Activated CD8-positive, alpha-beta T cell treated with anti-CD3 and anti-CD28 coated beads for 36 hours (primary cell): ENCODE results near the gene ACCS. TPM values are rescaled to one million over a fixed set of nuclear protein-coding genes. Genes with fewer than 3 reads are reported as not detected.
A peak's percentile ranks its signal among the peaks of the same experiment; 100 is the strongest.

ENCODE experiments used
- ATAC-seq: fragments of 200-7000 bp; cut with Tn5 transposase; one replicate; pipeline ENCODE4 v1.10.0; 2021; ENCODE audit warnings: mild to moderate bottlenecking, moderate library complexity
- CTCF ChIA-PET: fragments of 350-600 bp; sonication (Branson Sonifier 250); formaldehyde crosslinking; loops from one replicate; lab custom pipeline; 2021; ENCODE audit warnings: antibody characterized with exemption; lab: Charles Lee
- POLR2A ChIA-PET: fragments of 350-600 bp; sonication (Branson Sonifier 250); formaldehyde crosslinking; loops from one replicate; lab custom pipeline; 2021; ENCODE audit warnings: antibody characterized with exemption; lab: Charles Lee
- DNase-seq: peaks from one replicate; pipeline ENCODE4 v3.0.0-alpha.2; 2020
- H3K27ac Mint-ChIP-seq: one replicate; pipeline ENCODE4 v1.8.0; 2021; ENCODE audit warnings: mild to moderate bottlenecking, mixed read lengths
- H3K27me3 Mint-ChIP-seq: one replicate; pipeline ENCODE4 v1.8.0; 2021; ENCODE audit warnings: mixed read lengths
- H3K36me3 Mint-ChIP-seq: one replicate; pipeline ENCODE4 v1.8.0; 2021; ENCODE audit warnings: low read depth, mixed read lengths
- H3K4me1 Mint-ChIP-seq: one replicate; pipeline ENCODE4 v1.8.0; 2021; ENCODE audit warnings: low read depth, mixed read lengths
- H3K4me3 Mint-ChIP-seq: one replicate; pipeline ENCODE4 v1.8.0; 2021; ENCODE audit warnings: mild to moderate bottlenecking, moderate library complexity, mixed read lengths
- H3K9me3 Mint-ChIP-seq: one replicate; pipeline ENCODE4 v1.8.0; 2021; ENCODE audit warnings: mixed read lengths
- intact Hi-C: fragments of 100-400 bp; cut with micrococcal nuclease; formaldehyde crosslinking; loops from one replicate; pipeline ENCODE4 v1.10.0; 2022
- total RNA-seq, 2 experiments: library from RNA; stranded (reverse); gene quantifications; one replicate each; pipeline ENCODE4 v1.2.3, GENCODE V29; 2021
- TF ChIP-seq, protein P1 (sequence below): fragments of 200-600 bp; IDR thresholded peaks from one replicate; pipeline ENCODE4 v1.8.0; 2022; ENCODE audit warnings: antibody characterized with exemption, mild to moderate bottlenecking

ACCS gene
- total RNA-seq: 1 to 10 TPM; 6.7 to 7.1 TPM

- H3K4me1 Mint-ChIP-seq: peaks cover 23% of the 10 kb centered on the region
- TF ChIP-seq, protein P1, sequence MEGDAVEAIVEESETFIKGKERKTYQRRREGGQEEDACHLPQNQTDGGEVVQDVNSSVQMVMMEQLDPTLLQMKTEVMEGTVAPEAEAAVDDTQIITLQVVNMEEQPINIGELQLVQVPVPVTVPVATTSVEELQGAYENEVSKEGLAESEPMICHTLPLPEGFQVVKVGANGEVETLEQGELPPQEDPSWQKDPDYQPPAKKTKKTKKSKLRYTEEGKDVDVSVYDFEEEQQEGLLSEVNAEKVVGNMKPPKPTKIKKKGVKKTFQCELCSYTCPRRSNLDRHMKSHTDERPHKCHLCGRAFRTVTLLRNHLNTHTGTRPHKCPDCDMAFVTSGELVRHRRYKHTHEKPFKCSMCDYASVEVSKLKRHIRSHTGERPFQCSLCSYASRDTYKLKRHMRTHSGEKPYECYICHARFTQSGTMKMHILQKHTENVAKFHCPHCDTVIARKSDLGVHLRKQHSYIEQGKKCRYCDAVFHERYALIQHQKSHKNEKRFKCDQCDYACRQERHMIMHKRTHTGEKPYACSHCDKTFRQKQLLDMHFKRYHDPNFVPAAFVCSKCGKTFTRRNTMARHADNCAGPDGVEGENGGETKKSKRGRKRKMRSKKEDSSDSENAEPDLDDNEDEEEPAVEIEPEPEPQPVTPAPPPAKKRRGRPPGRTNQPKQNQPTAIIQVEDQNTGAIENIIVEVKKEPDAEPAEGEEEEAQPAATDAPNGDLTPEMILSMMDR: peak; percentile 76
- ChIA-PET CTCF (interaction anchor here (0.6 to 4.8 kb wide), 6 partner anchors 9 to 236 kb away, joined by 3 to 43 read pairs (median 4); partner anchors contain the start of gene EXT2), POLR2A (no interaction called here)
- intact Hi-C loops: no loop called here
- peak; percentile 95 for DNase-seq
- no peaks in the 10 kb centered on the region for H3K36me3 Mint-ChIP-seq
- no peaks in the 10 kb centered on the region for H3K9me3 Mint-ChIP-seq
- peak; percentile 97 for ATAC-seq
- no peaks in the 10 kb centered on the region for H3K27me3 Mint-ChIP-seq
- H3K4me3 Mint-ChIP-seq: peak within 1 kb of the TSS; percentile 80
- H3K27ac Mint-ChIP-seq: peak within 1 kb of the TSS; percentile 90
These were observed at the start of gene ACCS for GRCh38 chr11:44065841-44066731. Gene ACCS (plus strand): TSS chr11:44066270. CDS start chr11:44067628, 1,358 bp downstream.

GRCh38 chr11:44016546-44017442 lies 49.3 kb upstream of the ACCS start:
- no peaks in the 10 kb centered on the region for H3K9me3 Mint-ChIP-seq
- no peak overlapping the region for H3K27ac Mint-ChIP-seq
- H3K4me1 Mint-ChIP-seq: no peaks in the 10 kb centered on the region
- DNase-seq (no peak), ATAC-seq (no peak)
- intact Hi-C loops: no loop called here
- no peak overlapping the region for H3K4me3 Mint-ChIP-seq
- TF ChIP-seq, protein P1: no peak
- CTCF ChIA-PET: no interaction called here
- H3K36me3 Mint-ChIP-seq: no peaks in the 10 kb centered on the region
- POLR2A ChIA-PET: no interaction called here
- peaks cover 6% of the 10 kb centered on the region for H3K27me3 Mint-ChIP-seq

DNA sequence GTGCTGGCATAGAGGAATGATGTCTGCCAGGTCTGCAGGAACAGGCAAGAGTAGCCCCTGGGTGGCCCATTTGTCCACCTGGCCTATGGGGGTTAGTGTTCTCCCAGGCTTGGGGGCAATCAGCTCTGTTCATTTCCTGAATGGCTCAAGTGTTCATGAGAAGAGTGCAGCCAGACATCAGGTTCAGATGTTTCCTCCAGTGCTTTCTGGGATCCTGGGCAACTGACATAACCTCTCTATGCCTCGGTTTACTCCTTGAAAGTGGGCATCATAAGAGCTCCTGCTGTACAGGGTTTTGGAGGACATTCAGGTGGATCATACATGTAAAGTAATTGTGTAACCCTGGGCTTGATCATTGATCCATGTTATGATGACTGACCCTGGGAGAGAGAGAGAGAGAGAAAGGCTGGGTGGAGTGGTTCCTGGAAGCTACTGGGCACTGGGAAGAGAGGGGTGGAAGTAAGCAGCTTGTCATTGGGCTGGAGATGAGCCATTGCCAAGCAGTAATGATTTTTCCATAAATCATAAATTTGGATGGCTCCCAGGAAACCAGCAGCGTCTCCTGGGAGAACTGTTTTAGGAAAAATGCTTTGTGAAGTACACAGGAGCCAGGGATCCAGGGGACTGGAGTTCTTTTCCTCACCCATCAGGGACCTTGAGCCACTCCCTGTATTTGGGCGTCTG lies 48.5 kb upstream of the ACCS start:
- intact Hi-C loops: no loop called here
- TF ChIP-seq, protein P1: no peak
- H3K9me3 Mint-ChIP-seq: no peaks in the 10 kb centered on the region
- POLR2A ChIA-PET: no interaction called here
- H3K4me1 Mint-ChIP-seq: no peaks in the 10 kb centered on the region
- peaks cover 8% of the 10 kb centered on the region for H3K27me3 Mint-ChIP-seq
- no peak for DNase-seq
- H3K36me3 Mint-ChIP-seq: no peaks in the 10 kb centered on the region
- no peak overlapping the region for H3K4me3 Mint-ChIP-seq
- ATAC-seq: no peak
- H3K27ac Mint-ChIP-seq: no peak overlapping the region
- CTCF ChIA-PET: no interaction called here

GRCh38 chr11:44018127-44018521 lies 47.9 kb upstream of the ACCS start:
- ChIA-PET POLR2A (no interaction called here), CTCF (no interaction called here)
- Mint-ChIP-seq H3K27me3 (peaks cover 8% of the 10 kb centered on the region), H3K36me3 (no peaks in the 10 kb centered on the region), H3K4me3 (no peak overlapping the region), H3K4me1 (no peaks in the 10 kb centered on the region), H3K27ac (no peak overlapping the region), H3K9me3 (no peaks in the 10 kb centered on the region)
- intact Hi-C loops: no loop called here
- no peak for DNase-seq
- TF ChIP-seq, protein P1: no peak
- ATAC-seq: no peak
